Progenitor cell of endocrine pancreas (in vitro differentiated cells): ENCODE measurements around the gene IFITM10. TPM values are rescaled to one million over a fixed set of nuclear protein-coding genes. Genes with fewer than 3 reads are reported as not detected.

Experiments used
- DNase-seq: peaks from one replicate; pipeline ENCODE4 v3.0.0; 2021; ENCODE audit warnings: low spot score; ENCODE audit not compliant: unreplicated experiment
- H3K27ac Mint-ChIP-seq: 2 replicates; pipeline ENCODE4 v1.8.0; 2021; ENCODE audit warnings: mild to moderate bottlenecking, moderate library complexity, mixed read lengths
- H3K27me3 Mint-ChIP-seq: 2 replicates; pipeline ENCODE4 v1.8.0; 2021; ENCODE audit warnings: mixed read lengths
- H3K36me3 Mint-ChIP-seq: 2 replicates; pipeline ENCODE4 v1.8.0; 2022; ENCODE audit warnings: mixed read lengths; ENCODE audit not compliant: insufficient read depth
- H3K4me1 Mint-ChIP-seq: 2 replicates; pipeline ENCODE4 v1.8.0; 2021; ENCODE audit warnings: low read depth, mixed read lengths
- H3K4me3 Mint-ChIP-seq: 2 replicates; pipeline ENCODE4 v1.8.0; 2021; ENCODE audit warnings: low read depth, mild to moderate bottlenecking, moderate library complexity, mixed read lengths
- H3K9me3 Mint-ChIP-seq: 2 replicates; pipeline ENCODE4 v1.8.0; 2021; ENCODE audit warnings: low read depth, mixed read lengths
- CTCF ChIP-seq: fragments of 200-600 bp; sonication (generic); IDR thresholded peaks from one replicate; pipeline ENCODE4 v1.5.0; 2021; ENCODE audit warnings: antibody characterized with exemption, mild to moderate bottlenecking; ENCODE audit not compliant: unreplicated experiment
- total RNA-seq: library from RNA; stranded (reverse); gene quantifications from 2 replicates; pipeline ENCODE4 v1.2.1, GENCODE V29; 2021

Gene IFITM10
- total RNA-seq, 1 donor from 2014 or later, result 1.2 TPM

- peaks cover 35% of the 10 kb centered on the region for H3K27me3 Mint-ChIP-seq
- peaks cover 4% of the 10 kb centered on the region for H3K9me3 Mint-ChIP-seq
- H3K27ac Mint-ChIP-seq, result peak overlapping the region; percentile 43
- no peaks in the 10 kb centered on the region for H3K36me3 Mint-ChIP-seq
- H3K4me1 Mint-ChIP-seq, result peaks cover 9% of the 10 kb centered on the region
- TF ChIP-seq CTCF, result no peak
- peak overlapping the region; percentile 50 for H3K4me3 Mint-ChIP-seq
- no peak for DNase-seq
These were observed 722 bp downstream of the IFITM10 start for GRCh38 chr11:1749395-1750351.

- Mint-ChIP-seq H3K36me3 (no peaks in the 10 kb centered on the region), H3K4me3 (peak overlapping the region; percentile 62), H3K27me3 (peaks cover 35% of the 10 kb centered on the region), H3K27ac (no peak overlapping the region), H3K9me3 (peaks cover 4% of the 10 kb centered on the region), H3K4me1 (peaks cover 9% of the 10 kb centered on the region)
- no peak for DNase-seq
- TF ChIP-seq CTCF, result no peak
These were observed 1.6 kb downstream of the IFITM10 start for GRCh38 chr11:1748636-1749394.

GRCh38 chr11:1747753-1748635, 2.4 kb downstream of the IFITM10 start:
- DNase-seq, result no peak
- Mint-ChIP-seq H3K27me3 (peaks cover 35% of the 10 kb centered on the region), H3K27ac (no peak overlapping the region), H3K9me3 (peaks cover 4% of the 10 kb centered on the region), H3K4me3 (no peak overlapping the region), H3K36me3 (no peaks in the 10 kb centered on the region), H3K4me1 (peaks cover 9% of the 10 kb centered on the region)
- TF ChIP-seq CTCF, result no peak

GRCh38 chr11:1746956-1747752, 3.2 kb downstream of the IFITM10 start:
- no peak for DNase-seq
- Mint-ChIP-seq H3K4me1 (peaks cover 9% of the 10 kb centered on the region), H3K36me3 (no peaks in the 10 kb centered on the region)

More at GRCh38 chr11:1746956-1747752, 3.2 kb downstream of the IFITM10 start:
- no peak for TF ChIP-seq CTCF
- Mint-ChIP-seq H3K4me3 (no peak overlapping the region), H3K9me3 (peaks cover 4% of the 10 kb centered on the region), H3K27me3 (peaks cover 35% of the 10 kb centered on the region), H3K27ac (no peak overlapping the region)
